ENCODE data around the gene ERVFRD-1. TPM values are rescaled to one million over a fixed set of nuclear protein-coding genes. Genes with fewer than 3 reads are reported as not detected.

The ERVFRD-1 gene
- total and polyA plus RNA-seq, 2 donors from 2014 or later = 0.24 to 0.57 TPM

GRCh38 chr6:11111769-11112437, 378 bp upstream of the ERVFRD-1 start:
- H3K4me1 ChIP-seq (ENCODE audit: control insufficient read depth in 2 of 3, insufficient read depth in 2 of 3, low read depth in 1 of 3, low read length in 3 of 3) = peaks cover 0 to 7% (median 0%) of the 10 kb centered on the region in 3 donors
- no peaks in the 10 kb centered on the region for H3K36me3 ChIP-seq (ENCODE audit: control insufficient read depth in 2 of 3, insufficient read depth in 3 of 3, low read length in 3 of 3)
- FAIRE-seq (no peak), DNase-seq (peak in 1 of 5 donors; percentile 24)
- intact Hi-C loops (cut with DNase I) = no loop called here
- H3K4me3 ChIP-seq (ENCODE audit: low read length in 3 of 3) = peak overlapping the region in 2 of 3 donors; percentile 46 to 61
- no peak overlapping the region for H3K27ac ChIP-seq (ENCODE audit: low read depth in 2 of 2, low read length in 2 of 2)
- no peak for TF ChIP-seq CTCF (IDR thresholded peaks at IDR 0.05; ENCODE audit: borderline replicate concordance, extremely low read depth, insufficient read depth)
- no peaks in the 10 kb centered on the region for H3K9me3 ChIP-seq (ENCODE audit: control insufficient read depth in 2 of 3, insufficient read depth in 1 of 3, low read length in 3 of 3)
- no peaks in the 10 kb centered on the region for H3K27me3 ChIP-seq (ENCODE audit: control insufficient read depth, insufficient read depth, low read length)
- no peak overlapping the region for H3K9ac ChIP-seq (ENCODE audit: low read length in 3 of 3)

GRCh38 chr6:11108726-11109125, 2.8 kb downstream of the ERVFRD-1 start:
- Histone ChIP-seq H3K4me1 (ENCODE audit: control insufficient read depth in 2 of 3, insufficient read depth in 2 of 3, low read depth in 1 of 3, low read length in 3 of 3) (peaks cover 0 to 7% (median 0%) of the 10 kb centered on the region in 3 donors), H3K27ac (ENCODE audit: low read depth in 2 of 2, low read length in 2 of 2) (no peak overlapping the region), H3K9ac (ENCODE audit: low read length in 3 of 3) (no peak overlapping the region), H3K9me3 (ENCODE audit: control insufficient read depth in 2 of 3, insufficient read depth in 1 of 3, low read length in 3 of 3) (no peaks in the 10 kb centered on the region), H3K27me3 (ENCODE audit: control insufficient read depth, insufficient read depth, low read length) (no peaks in the 10 kb centered on the region), H3K4me3 (ENCODE audit: low read length in 3 of 3) (no peak overlapping the region), H3K36me3 (ENCODE audit: control insufficient read depth in 2 of 3, insufficient read depth in 3 of 3, low read length in 3 of 3) (no peaks in the 10 kb centered on the region)
- intact Hi-C loops (cut with DNase I) = no loop called here
- no peak for TF ChIP-seq CTCF (IDR thresholded peaks at IDR 0.05; ENCODE audit: borderline replicate concordance, extremely low read depth, insufficient read depth)
- no peak for DNase-seq
- FAIRE-seq = no peak

- H3K36me3 ChIP-seq (ENCODE audit: control insufficient read depth in 2 of 3, insufficient read depth in 3 of 3, low read length in 3 of 3) = no peaks in the 10 kb centered on the region
- H3K27ac ChIP-seq (ENCODE audit: low read depth in 2 of 2, low read length in 2 of 2) = no peak overlapping the region
- DNase-seq (no peak), FAIRE-seq (no peak)
- no peak overlapping the region for H3K4me3 ChIP-seq (ENCODE audit: low read length in 3 of 3)
- intact Hi-C loops (cut with DNase I) = no loop called here
- no peaks in the 10 kb centered on the region for H3K9me3 ChIP-seq (ENCODE audit: control insufficient read depth in 2 of 3, insufficient read depth in 1 of 3, low read length in 3 of 3)
- no peak overlapping the region for H3K9ac ChIP-seq (ENCODE audit: low read length in 3 of 3)
- no peak for TF ChIP-seq CTCF (IDR thresholded peaks at IDR 0.05; ENCODE audit: borderline replicate concordance, extremely low read depth, insufficient read depth)
- H3K4me1 ChIP-seq (ENCODE audit: control insufficient read depth in 2 of 3, insufficient read depth in 2 of 3, low read depth in 1 of 3, low read length in 3 of 3) = no peaks in the 10 kb centered on the region
- no peaks in the 10 kb centered on the region for H3K27me3 ChIP-seq (ENCODE audit: control insufficient read depth, insufficient read depth, low read length)
These were observed 8.5 kb downstream of the ERVFRD-1 start for GRCh38 chr6:11103065-11103464.

- H3K4me3 ChIP-seq (ENCODE audit: low read length in 3 of 3) = no peak overlapping the region
- no peak for FAIRE-seq
- no peaks in the 10 kb centered on the region for H3K36me3 ChIP-seq (ENCODE audit: control insufficient read depth in 2 of 3, insufficient read depth in 3 of 3, low read length in 3 of 3)
- no peaks in the 10 kb centered on the region for H3K9me3 ChIP-seq (ENCODE audit: control insufficient read depth in 2 of 3, insufficient read depth in 1 of 3, low read length in 3 of 3)
- H3K27me3 ChIP-seq (ENCODE audit: control insufficient read depth, insufficient read depth, low read length) = no peaks in the 10 kb centered on the region
- TF ChIP-seq CTCF (IDR thresholded peaks at IDR 0.05; ENCODE audit: borderline replicate concordance, extremely low read depth, insufficient read depth) = no peak
- DNase-seq = no peak
- H3K27ac ChIP-seq (ENCODE audit: low read depth in 2 of 2, low read length in 2 of 2) = no peak overlapping the region
- intact Hi-C loops (cut with DNase I) = no loop called here
- no peak overlapping the region for H3K9ac ChIP-seq (ENCODE audit: low read length in 3 of 3)
- H3K4me1 ChIP-seq (ENCODE audit: control insufficient read depth in 2 of 3, insufficient read depth in 2 of 3, low read depth in 1 of 3, low read length in 3 of 3) = no peaks in the 10 kb centered on the region
These were observed 10.1 kb downstream of the ERVFRD-1 start for GRCh38 chr6:11101417-11101816.

Measured in kidney (tissue), 14 donors.